MM.1S (cell line): ENCODE measurements around the gene RSPH1.
A peak's percentile ranks its signal among the peaks of the same experiment; 100 is the strongest.

Experiments
- DNase-seq: peaks from one replicate; pipeline ENCODE4 v3.0.0-alpha.2; 2015
- H2AFZ ChIP-seq: fragments of 300-600 bp; sonication (generic); 2 replicates; pipeline ENCODE4 v1.6.0; 2016; ENCODE audit warnings: antibody characterized with exemption, low read length
- H3F3A ChIP-seq: fragments of 300-600 bp; sonication (generic); 2 replicates; pipeline ENCODE4 v1.6.1; 2016; ENCODE audit warnings: mild to moderate bottlenecking, antibody characterized with exemption, low read length, moderate library complexity, mixed read lengths; ENCODE audit not compliant: insufficient read depth
- H3K27ac ChIP-seq: fragments of 300-600 bp; sonication (generic); 2 replicates; pipeline ENCODE4 v1.5.1; 2016; ENCODE audit warnings: mild to moderate bottlenecking, low read length
- H3K27me3 ChIP-seq: fragments of 300-600 bp; sonication (generic); replicated peaks from 2 replicates; pipeline ENCODE4 v1.6.0; 2016; ENCODE audit warnings: low read length; ENCODE audit not compliant: insufficient read depth
- H3K36me3 ChIP-seq: fragments of 300-600 bp; sonication (generic); replicated peaks from 2 replicates; pipeline ENCODE4 v1.6.1; 2016; ENCODE audit warnings: mild to moderate bottlenecking, low read length, mixed read lengths; ENCODE audit not compliant: insufficient read depth
- H3K4me1 ChIP-seq: fragments of 300-600 bp; sonication (generic); 2 replicates; pipeline ENCODE4 v1.6.1; 2016; ENCODE audit warnings: low read length, mixed read lengths
- H3K4me2 ChIP-seq: fragments of 300-600 bp; sonication (generic); 2 replicates; pipeline ENCODE4 v1.6.0; 2016; ENCODE audit warnings: low read depth, low read length
- H3K4me3 ChIP-seq: fragments of 300-600 bp; sonication (generic); 2 replicates; pipeline ENCODE4 v1.5.1; 2016; ENCODE audit warnings: low read length, mixed read lengths
- H3K79me2 ChIP-seq: fragments of 300-600 bp; sonication (generic); 2 replicates; pipeline ENCODE4 v1.6.1; 2016; ENCODE audit warnings: mixed run types, low read length, mixed read lengths
- H3K9ac ChIP-seq: fragments of 300-600 bp; sonication (generic); 2 replicates; pipeline ENCODE4 v1.6.1; 2016; ENCODE audit warnings: low read length, mixed read lengths
- H3K9me2 ChIP-seq: fragments of 300-600 bp; sonication (generic); replicated peaks from 2 replicates; pipeline ENCODE4 v1.6.1; 2016; ENCODE audit warnings: mild to moderate bottlenecking, low read length, mixed read lengths; ENCODE audit not compliant: insufficient read depth
- H3K9me3 ChIP-seq: fragments of 300-600 bp; sonication (generic); replicated peaks from 2 replicates; pipeline ENCODE4 v1.6.1; 2016; ENCODE audit warnings: mild to moderate bottlenecking, low read length, mixed read lengths; ENCODE audit not compliant: insufficient read depth
- H4K20me1 ChIP-seq: fragments of 300-600 bp; sonication (generic); 2 replicates; pipeline ENCODE4 v1.6.1; 2016; ENCODE audit warnings: mild to moderate bottlenecking, low read length, moderate library complexity, mixed read lengths; ENCODE audit not compliant: insufficient read depth
- CTCF ChIP-seq: fragments of 300-600 bp; sonication (generic); IDR thresholded peaks from 2 replicates; pipeline ENCODE4 v1.5.1; 2016; ENCODE audit warnings: antibody characterized with exemption, low read length, mixed read lengths
- EZH2 ChIP-seq: fragments of 300-600 bp; sonication (generic); optimal IDR thresholded peaks from 2 replicates; pipeline ENCODE3; 2017; ENCODE audit warnings: low read depth, mild to moderate bottlenecking, antibody characterized with exemption, low read length, mixed read lengths
- EZH2phosphoT487 ChIP-seq: fragments of 300-600 bp; sonication (generic); IDR thresholded peaks from 2 replicates; pipeline ENCODE4 v1.6.1; 2018; ENCODE audit warnings: antibody characterized with exemption, low read length

Gene RSPH1

GRCh38 chr21:42489991-42490390, 6.0 kb downstream of the RSPH1 start:
- no peak overlapping the region for H3K4me2 ChIP-seq

GRCh38 chr21:42489006-42489563, 6.9 kb downstream of the RSPH1 start:
- TF ChIP-seq EZH2phosphoT487 (no peak), CTCF (no peak), EZH2 (no peak)
- H3K4me3 ChIP-seq: no peak overlapping the region
- H3K9me2 ChIP-seq: no peaks in the 10 kb centered on the region
- H3K36me3 ChIP-seq: no peaks in the 10 kb centered on the region
- no peaks in the 10 kb centered on the region for H3F3A ChIP-seq
- no peak overlapping the region for H2AFZ ChIP-seq
- no peak overlapping the region for H3K27ac ChIP-seq
- DNase-seq: no peak
- no peak overlapping the region for H3K4me2 ChIP-seq
- peaks cover 70% of the 10 kb centered on the region for H3K27me3 ChIP-seq
- no peaks in the 10 kb centered on the region for H3K4me1 ChIP-seq
- no peak overlapping the region for H3K9ac ChIP-seq
- H4K20me1 ChIP-seq: no peaks in the 10 kb centered on the region
- no peaks in the 10 kb centered on the region for H3K9me3 ChIP-seq
- H3K79me2 ChIP-seq: no peaks in the 10 kb centered on the region

More at GRCh38 chr21:42489991-42490390, 6.0 kb downstream of the RSPH1 start:
- Histone ChIP-seq H3K9me3 (no peaks in the 10 kb centered on the region), H3K4me1 (peaks cover under 1% of the 10 kb centered on the region; the same call in 1 of the 2 replicates), H3K9me2 (no peaks in the 10 kb centered on the region), H3K36me3 (no peaks in the 10 kb centered on the region), H2AFZ (no peak overlapping the region), H3F3A (no peaks in the 10 kb centered on the region), H3K4me3 (no peak overlapping the region), H3K27ac (no peak overlapping the region), H3K27me3 (peaks cover 72% of the 10 kb centered on the region), H3K79me2 (no peaks in the 10 kb centered on the region), H4K20me1 (no peaks in the 10 kb centered on the region), H3K9ac (no peak overlapping the region)
- TF ChIP-seq EZH2phosphoT487: no peak
- TF ChIP-seq EZH2: no peak
- TF ChIP-seq CTCF: no peak
- no peak for DNase-seq

- no peak overlapping the region for H3K9ac ChIP-seq
- no peaks in the 10 kb centered on the region for H3K9me3 ChIP-seq
- no peak overlapping the region for H3K4me3 ChIP-seq
- peaks cover 56% of the 10 kb centered on the region for H3K27me3 ChIP-seq
- no peaks in the 10 kb centered on the region for H3K9me2 ChIP-seq
- DNase-seq: peak; percentile 57
- no peaks in the 10 kb centered on the region for H3F3A ChIP-seq
- no peak for TF ChIP-seq EZH2
- TF ChIP-seq EZH2phosphoT487: no peak
- no peak for TF ChIP-seq CTCF
- H3K36me3 ChIP-seq: no peaks in the 10 kb centered on the region
- H4K20me1 ChIP-seq: no peaks in the 10 kb centered on the region
- no peak overlapping the region for H3K4me2 ChIP-seq
- H3K27ac ChIP-seq: no peak overlapping the region
- H3K4me1 ChIP-seq: no peaks in the 10 kb centered on the region
- no peaks in the 10 kb centered on the region for H3K79me2 ChIP-seq
- no peak overlapping the region for H2AFZ ChIP-seq
Measured at GRCh38 chr21:42486531-42486930, 9.5 kb downstream of the RSPH1 start.
